ENCODE measurements around the gene PYGO1.

PYGO1 gene

DNA sequence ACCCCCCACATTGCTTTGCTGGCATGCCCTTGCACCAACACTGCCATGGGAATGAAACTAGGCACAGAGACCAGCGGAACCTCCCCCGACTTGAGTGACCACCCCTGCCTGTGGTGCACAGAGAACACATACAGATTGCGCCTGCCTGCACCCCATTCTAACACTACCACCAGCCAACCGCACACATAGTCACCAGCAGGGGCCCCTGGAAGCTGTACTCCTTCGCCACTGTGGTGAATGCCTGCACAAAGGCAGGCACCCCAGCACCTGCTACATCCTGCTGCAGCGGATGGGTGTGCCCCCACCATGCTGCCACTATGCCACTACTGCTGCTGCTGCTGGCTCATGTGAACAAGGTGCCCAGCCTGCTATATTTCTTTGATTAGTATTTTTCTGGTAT is 52.7 kb downstream of the PYGO1 start:
- H3K9me3 ChIP-seq (ENCODE audit: severe bottlenecking), result no peaks in the 10 kb centered on the region
- H3K4me1 ChIP-seq (ENCODE audit: insufficient read depth, poor library complexity, severe bottlenecking), result no peaks in the 10 kb centered on the region
- H3K4me3 ChIP-seq (ENCODE audit: severe bottlenecking), result no peak overlapping the region
- no peaks in the 10 kb centered on the region for H3K36me3 ChIP-seq (ENCODE audit: low read depth)
- TF ChIP-seq, protein P1, sequence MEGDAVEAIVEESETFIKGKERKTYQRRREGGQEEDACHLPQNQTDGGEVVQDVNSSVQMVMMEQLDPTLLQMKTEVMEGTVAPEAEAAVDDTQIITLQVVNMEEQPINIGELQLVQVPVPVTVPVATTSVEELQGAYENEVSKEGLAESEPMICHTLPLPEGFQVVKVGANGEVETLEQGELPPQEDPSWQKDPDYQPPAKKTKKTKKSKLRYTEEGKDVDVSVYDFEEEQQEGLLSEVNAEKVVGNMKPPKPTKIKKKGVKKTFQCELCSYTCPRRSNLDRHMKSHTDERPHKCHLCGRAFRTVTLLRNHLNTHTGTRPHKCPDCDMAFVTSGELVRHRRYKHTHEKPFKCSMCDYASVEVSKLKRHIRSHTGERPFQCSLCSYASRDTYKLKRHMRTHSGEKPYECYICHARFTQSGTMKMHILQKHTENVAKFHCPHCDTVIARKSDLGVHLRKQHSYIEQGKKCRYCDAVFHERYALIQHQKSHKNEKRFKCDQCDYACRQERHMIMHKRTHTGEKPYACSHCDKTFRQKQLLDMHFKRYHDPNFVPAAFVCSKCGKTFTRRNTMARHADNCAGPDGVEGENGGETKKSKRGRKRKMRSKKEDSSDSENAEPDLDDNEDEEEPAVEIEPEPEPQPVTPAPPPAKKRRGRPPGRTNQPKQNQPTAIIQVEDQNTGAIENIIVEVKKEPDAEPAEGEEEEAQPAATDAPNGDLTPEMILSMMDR (IDR thresholded peaks at IDR 0.05; ENCODE audit: poor library complexity, severe bottlenecking), result no peak
- H3K27me3 ChIP-seq (ENCODE audit: insufficient read depth, poor library complexity, severe bottlenecking), result no peaks in the 10 kb centered on the region
- DNase-seq (ENCODE audit: low spot score), result no peak
- H3K27ac ChIP-seq (ENCODE audit: poor library complexity, severe bottlenecking), result no peak overlapping the region
- no peak for ATAC-seq (ENCODE audit: low read depth)

DNA sequence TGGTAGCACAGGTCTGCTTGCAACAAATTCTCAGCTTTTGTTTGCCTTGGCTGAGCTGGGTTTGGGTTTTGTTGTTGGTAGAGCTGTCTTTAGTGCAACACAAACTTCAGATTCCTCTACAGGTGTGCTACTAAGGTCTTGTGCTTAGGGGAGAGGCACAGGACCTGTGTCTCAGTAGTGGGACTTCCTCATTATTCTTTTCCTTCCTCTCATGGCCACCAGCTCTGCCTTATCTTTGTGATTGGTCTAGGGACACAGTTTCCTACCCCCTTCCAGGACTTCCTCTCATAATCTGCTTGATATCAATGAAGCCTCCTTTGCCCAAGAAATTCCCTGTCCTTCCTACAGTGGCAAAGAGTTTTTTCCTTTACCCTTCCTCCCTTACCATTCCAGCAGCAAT is 55.2 kb downstream of the PYGO1 start:
- no peak overlapping the region for H3K4me3 ChIP-seq (ENCODE audit: severe bottlenecking)
- no peak for DNase-seq (ENCODE audit: low spot score)
- no peaks in the 10 kb centered on the region for H3K27me3 ChIP-seq (ENCODE audit: insufficient read depth, poor library complexity, severe bottlenecking)
- H3K36me3 ChIP-seq (ENCODE audit: low read depth), result no peaks in the 10 kb centered on the region
- TF ChIP-seq, protein P1 (IDR thresholded peaks at IDR 0.05; ENCODE audit: poor library complexity, severe bottlenecking), result no peak
- no peak overlapping the region for H3K27ac ChIP-seq (ENCODE audit: poor library complexity, severe bottlenecking)
- ATAC-seq (ENCODE audit: low read depth), result no peak
- H3K9me3 ChIP-seq (ENCODE audit: severe bottlenecking), result no peaks in the 10 kb centered on the region
- H3K4me1 ChIP-seq (ENCODE audit: insufficient read depth, poor library complexity, severe bottlenecking), result no peaks in the 10 kb centered on the region

DNA sequence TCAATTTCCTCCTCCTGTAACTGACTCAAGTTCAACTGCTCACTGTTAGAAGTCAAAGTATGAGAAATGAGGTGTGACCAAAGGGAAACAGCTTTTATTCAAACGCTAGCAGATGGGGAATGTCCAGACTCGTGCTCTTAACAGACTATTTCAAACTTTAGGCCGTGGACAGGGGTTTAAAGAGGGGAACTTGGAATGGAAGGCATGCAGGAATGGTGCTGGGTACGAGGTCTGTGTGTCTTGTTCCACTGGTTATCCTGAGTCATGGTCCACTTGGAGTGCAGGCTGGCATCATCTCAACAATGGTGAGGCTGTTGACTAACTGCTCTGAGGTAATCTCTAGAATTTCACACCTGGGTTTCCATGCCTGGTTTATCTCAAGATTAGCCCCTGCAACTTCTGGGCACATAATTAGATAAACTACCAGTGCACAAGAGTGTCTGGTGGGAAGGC is 57.3 kb downstream of the PYGO1 start:
- no peak overlapping the region for H3K4me3 ChIP-seq (ENCODE audit: severe bottlenecking)
- no peaks in the 10 kb centered on the region for H3K4me1 ChIP-seq (ENCODE audit: insufficient read depth, poor library complexity, severe bottlenecking)
- TF ChIP-seq, protein P1 (IDR thresholded peaks at IDR 0.05; ENCODE audit: poor library complexity, severe bottlenecking), result no peak
- ATAC-seq (ENCODE audit: low read depth) (peak; percentile 59; the same call in 2 of the 3 replicates), DNase-seq (ENCODE audit: low spot score) (no peak)
- no peaks in the 10 kb centered on the region for H3K9me3 ChIP-seq (ENCODE audit: severe bottlenecking)
- no peak overlapping the region for H3K27ac ChIP-seq (ENCODE audit: poor library complexity, severe bottlenecking)
- H3K27me3 ChIP-seq (ENCODE audit: insufficient read depth, poor library complexity, severe bottlenecking), result no peaks in the 10 kb centered on the region
- H3K36me3 ChIP-seq (ENCODE audit: low read depth), result no peaks in the 10 kb centered on the region

DNA sequence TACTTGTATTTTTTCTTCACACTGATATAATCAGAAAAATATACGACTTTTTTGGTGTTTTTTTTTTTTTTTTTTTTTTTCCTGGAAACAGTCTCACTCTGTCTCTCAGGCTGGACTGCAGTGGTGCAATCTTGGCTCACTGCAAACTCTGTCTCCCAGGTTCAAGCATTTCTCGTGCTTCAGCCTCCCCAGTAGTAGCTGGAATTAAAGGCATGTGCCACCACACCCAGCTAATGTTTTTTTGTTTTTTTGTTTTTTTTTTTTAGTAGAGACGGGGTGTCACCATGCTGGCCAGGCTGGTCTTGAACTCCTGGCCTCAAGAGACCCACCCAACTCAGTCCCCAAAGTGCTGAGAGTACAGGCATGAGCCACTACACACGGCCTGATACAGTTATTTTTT is 59.3 kb downstream of the PYGO1 start:
- Histone ChIP-seq H3K36me3 (ENCODE audit: low read depth) (no peaks in the 10 kb centered on the region), H3K27ac (ENCODE audit: poor library complexity, severe bottlenecking) (no peak overlapping the region), H3K9me3 (ENCODE audit: severe bottlenecking) (no peaks in the 10 kb centered on the region), H3K27me3 (ENCODE audit: insufficient read depth, poor library complexity, severe bottlenecking) (no peaks in the 10 kb centered on the region), H3K4me1 (ENCODE audit: insufficient read depth, poor library complexity, severe bottlenecking) (no peaks in the 10 kb centered on the region), H3K4me3 (ENCODE audit: severe bottlenecking) (no peak overlapping the region)
- DNase-seq (ENCODE audit: low spot score), result no peak
- TF ChIP-seq, protein P1 (IDR thresholded peaks at IDR 0.05; ENCODE audit: poor library complexity, severe bottlenecking), result no peak
- no peak for ATAC-seq (ENCODE audit: low read depth)

DNA sequence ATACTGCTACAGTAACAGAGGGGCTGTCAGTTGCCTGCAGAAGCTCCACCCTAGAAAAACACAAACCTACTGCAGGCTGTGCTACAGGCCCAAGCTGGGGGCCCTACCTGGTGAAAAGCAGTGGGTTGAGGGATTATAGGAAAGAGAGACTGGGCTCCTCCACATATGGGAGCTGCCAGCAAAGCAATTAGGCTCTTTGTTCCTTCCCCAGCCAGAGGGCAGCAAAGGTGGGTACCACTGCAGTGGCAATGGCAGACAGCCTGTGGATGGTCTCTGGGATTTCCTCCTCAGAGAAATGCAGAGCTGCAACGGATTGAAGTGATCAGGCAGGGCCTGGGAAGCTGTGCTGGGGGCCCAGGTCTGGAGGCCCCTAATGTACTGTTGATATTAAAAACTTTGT is 61.0 kb downstream of the PYGO1 start:
- Histone ChIP-seq H3K27ac (ENCODE audit: poor library complexity, severe bottlenecking) (no peak overlapping the region), H3K4me3 (ENCODE audit: severe bottlenecking) (no peak overlapping the region)
- ATAC-seq (ENCODE audit: low read depth), result 0 out of 3 replicates have a peak, but pooled peaks have one; percentile 8

More for the DNA sequence above, 61.0 kb downstream of the PYGO1 start:
- peaks cover 7% of the 10 kb centered on the region for H3K27me3 ChIP-seq (ENCODE audit: insufficient read depth, poor library complexity, severe bottlenecking)
- no peak for DNase-seq (ENCODE audit: low spot score)
- H3K9me3 ChIP-seq (ENCODE audit: severe bottlenecking), result no peaks in the 10 kb centered on the region
- no peaks in the 10 kb centered on the region for H3K36me3 ChIP-seq (ENCODE audit: low read depth)
- H3K4me1 ChIP-seq (ENCODE audit: insufficient read depth, poor library complexity, severe bottlenecking), result no peaks in the 10 kb centered on the region
- TF ChIP-seq, protein P1 (IDR thresholded peaks at IDR 0.05; ENCODE audit: poor library complexity, severe bottlenecking), result no peak

All from RWPE2 (cell line).